HG03108 (cell line): ENCODE data around the gene ANKFN1.
"Not testable (repeated sequence)": the region's sequence is repeated elsewhere in the genome, so short reads cannot be mapped to it uniquely, and the experiment has no call there.

ENCODE experiments used
- ATAC-seq: cut with Tn5 transposase; IDR thresholded peaks from one replicate; pipeline ENCODE4 v1.9.1; 2021; ENCODE audit warnings: moderate library complexity; ENCODE audit not compliant: unreplicated experiment

The ANKFN1 gene

GRCh38 chr17:56322991-56323390, 169.7 kb downstream of the ANKFN1 start:
- ATAC-seq = no peak

GRCh38 chr17:56324676-56325075, 171.4 kb downstream of the ANKFN1 start:
- no peak for ATAC-seq

- ATAC-seq = no peak
These were observed 172.2 kb downstream of the ANKFN1 start for GRCh38 chr17:56325313-56326000.

- ATAC-seq = no peak
These were observed 172.7 kb downstream of the ANKFN1 start for GRCh38 chr17:56326001-56326359.

GRCh38 chr17:56347639-56348038, 194.4 kb downstream of the ANKFN1 start:
- no peak for ATAC-seq

- ATAC-seq = no peak
These were observed 197.3 kb downstream of the ANKFN1 start for GRCh38 chr17:56350592-56350991.

GRCh38 chr17:56351675-56352074, 198.4 kb downstream of the ANKFN1 start:
- ATAC-seq = no peak

- ATAC-seq = no peak
These were observed 205.4 kb downstream of the ANKFN1 start for GRCh38 chr17:56358651-56359050.

GRCh38 chr17:56359518-56359917, 206.2 kb downstream of the ANKFN1 start:
- no peak for ATAC-seq

GRCh38 chr17:56367366-56367765, 214.1 kb downstream of the ANKFN1 start:
- ATAC-seq = no peak

- no peak for ATAC-seq
These were observed 220.9 kb downstream of the ANKFN1 start for GRCh38 chr17:56373981-56374833.

GRCh38 chr17:56389356-56389755, 236.1 kb downstream of the ANKFN1 start:
- ATAC-seq = no peak

GRCh38 chr17:56392321-56392720, 239.0 kb downstream of the ANKFN1 start:
- ATAC-seq = no peak

- no peak for ATAC-seq
These were observed 239.9 kb downstream of the ANKFN1 start for GRCh38 chr17:56393156-56393555.

GRCh38 chr17:56395787-56396186, 242.5 kb downstream of the ANKFN1 start:
- no peak for ATAC-seq

- ATAC-seq = no peak
These were observed 253.8 kb downstream of the ANKFN1 start for GRCh38 chr17:56407086-56407485.

- ATAC-seq = not testable (repeated sequence)
These were observed 259.1 kb downstream of the ANKFN1 start for GRCh38 chr17:56412356-56412755.

- no peak for ATAC-seq
These were observed 263.5 kb downstream of the ANKFN1 start for GRCh38 chr17:56416682-56417351.

- no peak for ATAC-seq
These were observed 270.7 kb downstream of the ANKFN1 start for GRCh38 chr17:56424005-56424404.

GRCh38 chr17:56424543-56425044, 271.3 kb downstream of the ANKFN1 start:
- ATAC-seq = no peak

- no peak for ATAC-seq
These were observed 272.2 kb downstream of the ANKFN1 start for GRCh38 chr17:56425483-56425882.

- ATAC-seq = no peak
These were observed 273.6 kb downstream of the ANKFN1 start for GRCh38 chr17:56426901-56427300.
